SJSA1 (cell line): ENCODE data around the gene CDKL5. TPM values are rescaled to one million over a fixed set of nuclear protein-coding genes. Genes with fewer than 3 reads are reported as not detected.
"Not testable (repeated sequence)": the region's sequence is repeated elsewhere in the genome, so short reads cannot be mapped to it uniquely, and the experiment has no call there.

ENCODE experiments used
- DNase-seq, 2 experiments: peaks; one replicate each; pipeline ENCODE4 v3.0.0-alpha.2; 2015 to 2020; ENCODE audit warnings: low spot score in 2 of 2, low read depth in 1 of 2
- H3K27ac ChIP-seq: fragments of 250-450 bp; sonication (Bioruptor Pico); 2 replicates; pipeline ENCODE4 v1.5.1; 2020; ENCODE audit warnings: mild to moderate bottlenecking, moderate library complexity
- H3K27me3 ChIP-seq: fragments of 250-450 bp; sonication (Bioruptor Pico); replicated peaks from 2 replicates; pipeline ENCODE4 v1.5.1; 2020; ENCODE audit warnings: mild to moderate bottlenecking, moderate library complexity
- H3K36me3 ChIP-seq: fragments of 250-450 bp; sonication (Bioruptor Pico); 2 replicates; pipeline ENCODE4 v1.5.1; 2020; ENCODE audit warnings: mild to moderate bottlenecking
- H3K4me1 ChIP-seq: fragments of 250-450 bp; sonication (Bioruptor Pico); replicated peaks from 2 replicates; pipeline ENCODE4 v1.6.1; 2021; ENCODE audit warnings: mild to moderate bottlenecking
- H3K4me3 ChIP-seq: fragments of 250-450 bp; sonication (Bioruptor Pico); 2 replicates; pipeline ENCODE4 v1.5.1; 2020; ENCODE audit warnings: mild to moderate bottlenecking
- H3K9me3 ChIP-seq: fragments of 250-450 bp; sonication (Bioruptor Pico); replicated peaks from 2 replicates; pipeline ENCODE4 v1.5.1; 2020; ENCODE audit warnings: mild to moderate bottlenecking
- total RNA-seq: library from RNA; depleted of rRNA; stranded (reverse); fragments of >200 nt; shearing (Covaris generic); gene quantifications from 2 replicates; pipeline ENCODE4 v1.2.3, GENCODE V29; 2014

The CDKL5 gene
- total RNA-seq, 1 experiment from 2014 or later, result 5.1 TPM

DNA sequence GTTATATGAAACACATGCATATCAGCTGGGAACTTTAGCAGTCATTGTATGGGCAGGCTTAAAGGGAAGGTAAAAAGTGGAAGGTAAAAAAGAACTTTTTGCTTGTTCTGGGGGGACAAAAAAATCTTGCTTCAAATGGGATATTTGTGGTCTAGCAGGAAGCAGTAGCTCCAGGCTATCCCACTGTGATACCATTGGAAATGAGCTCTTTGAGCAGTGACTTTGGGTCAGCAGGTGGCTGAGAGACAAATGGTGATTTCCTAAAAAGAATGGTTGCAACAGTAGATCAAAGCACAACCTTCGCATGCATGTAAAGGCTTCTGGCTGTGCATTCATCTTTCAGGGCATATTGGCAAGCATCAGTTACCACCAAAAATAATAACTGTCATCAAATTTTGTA lies 140.3 kb downstream of the CDKL5 start:
- Histone ChIP-seq H3K27me3 (no peaks in the 10 kb centered on the region), H3K9me3 (no peaks in the 10 kb centered on the region), H3K4me1 (no peaks in the 10 kb centered on the region), H3K27ac (no peak overlapping the region), H3K4me3 (no peak overlapping the region), H3K36me3 (no peaks in the 10 kb centered on the region)
- DNase-seq, result no peak

DNA sequence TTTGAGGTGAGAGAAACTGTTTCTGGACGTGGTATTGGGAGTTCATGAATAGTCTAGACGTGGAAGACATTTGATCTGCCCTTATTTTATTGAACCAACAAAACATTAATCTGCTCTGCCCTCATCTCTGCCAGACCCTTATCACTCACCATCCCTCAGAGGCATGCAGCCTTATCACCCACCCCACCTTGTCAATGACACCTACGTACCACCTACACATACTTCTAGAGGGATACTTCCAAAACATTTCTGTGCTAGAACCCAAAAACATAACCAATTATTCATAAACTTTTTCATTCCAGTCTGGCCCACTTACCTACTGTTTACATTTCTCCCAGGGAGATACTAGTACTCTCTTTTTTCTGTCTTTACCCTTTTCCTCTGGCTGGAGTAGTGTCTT lies 141.3 kb downstream of the CDKL5 start:
- DNase-seq, result no peak
- Histone ChIP-seq H3K27me3 (no peaks in the 10 kb centered on the region), H3K4me3 (no peak overlapping the region), H3K9me3 (no peaks in the 10 kb centered on the region), H3K4me1 (no peaks in the 10 kb centered on the region), H3K27ac (no peak overlapping the region), H3K36me3 (no peaks in the 10 kb centered on the region)

DNA sequence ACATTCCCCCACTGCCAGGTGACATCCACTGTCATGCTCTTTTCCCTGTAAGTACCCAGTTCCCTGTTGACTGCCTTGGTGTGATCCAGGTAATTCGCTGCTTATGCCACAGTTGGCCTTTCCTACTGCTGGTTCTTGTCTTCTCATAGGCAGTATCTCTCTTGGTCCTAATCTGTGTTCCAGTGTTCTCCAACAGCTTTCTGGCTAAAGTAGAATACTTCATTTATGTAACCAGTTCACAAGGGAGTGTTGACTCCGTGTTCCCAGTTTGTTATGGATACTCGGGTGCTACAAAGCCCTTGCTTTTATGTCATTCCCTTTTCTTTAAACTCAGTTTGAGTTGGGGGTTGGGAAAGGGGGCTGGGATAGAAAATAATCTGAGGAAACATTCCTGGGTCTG lies 148.1 kb downstream of the CDKL5 start:
- H3K9me3 ChIP-seq, result no peaks in the 10 kb centered on the region
- no peak overlapping the region for H3K27ac ChIP-seq

DNA sequence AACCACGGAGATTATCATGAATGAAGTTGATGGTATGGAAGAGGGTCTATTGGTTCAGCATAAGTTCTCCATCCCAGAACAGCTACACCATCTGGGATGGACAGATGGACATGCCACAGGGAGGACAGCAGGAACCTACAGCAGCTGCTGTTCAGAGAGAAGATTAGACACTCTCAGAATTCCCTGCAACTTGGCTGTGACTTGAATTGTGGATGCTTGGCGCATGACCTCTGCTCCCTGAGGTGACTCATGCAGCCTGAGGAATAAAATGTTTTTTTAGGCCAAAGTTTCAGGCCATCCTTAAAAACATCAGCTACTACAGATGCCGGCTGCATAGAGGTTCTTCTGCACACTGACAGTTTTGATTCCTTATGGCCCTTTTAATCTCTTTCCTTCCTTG lies 149.2 kb downstream of the CDKL5 start:
- DNase-seq, result no peak
- Histone ChIP-seq H3K27ac (no peak overlapping the region), H3K36me3 (no peaks in the 10 kb centered on the region), H3K4me1 (no peaks in the 10 kb centered on the region), H3K9me3 (no peaks in the 10 kb centered on the region), H3K27me3 (no peaks in the 10 kb centered on the region), H3K4me3 (no peak overlapping the region)

More for the DNA sequence above, 148.1 kb downstream of the CDKL5 start:
- no peaks in the 10 kb centered on the region for H3K36me3 ChIP-seq
- H3K4me3 ChIP-seq, result no peak overlapping the region
- no peaks in the 10 kb centered on the region for H3K4me1 ChIP-seq
- no peak for DNase-seq
- H3K27me3 ChIP-seq, result no peaks in the 10 kb centered on the region

DNA sequence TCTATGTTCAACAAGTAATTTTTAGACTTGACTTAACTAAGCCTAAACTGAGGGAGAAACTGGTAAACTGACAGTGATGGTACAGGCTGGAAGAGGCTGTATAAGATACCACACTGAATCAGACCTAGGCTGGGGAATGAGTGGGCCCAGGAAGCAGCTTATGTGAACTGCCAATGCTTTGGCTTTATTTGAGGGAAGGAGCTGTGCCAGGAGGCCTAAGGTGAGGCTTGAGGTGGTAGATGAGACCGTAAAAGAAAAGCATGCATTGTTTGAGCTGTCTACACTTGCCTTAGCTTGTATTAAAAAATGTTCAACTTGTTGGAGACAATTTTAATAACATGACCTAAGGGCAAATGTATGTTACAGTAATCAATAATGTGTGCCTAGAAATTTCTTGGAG lies 150.3 kb downstream of the CDKL5 start:
- H3K4me3 ChIP-seq, result no peak overlapping the region
- no peaks in the 10 kb centered on the region for H3K9me3 ChIP-seq
- no peak for DNase-seq
- H3K27ac ChIP-seq, result no peak overlapping the region
- no peaks in the 10 kb centered on the region for H3K36me3 ChIP-seq
- H3K27me3 ChIP-seq, result no peaks in the 10 kb centered on the region
- H3K4me1 ChIP-seq, result no peaks in the 10 kb centered on the region

DNA sequence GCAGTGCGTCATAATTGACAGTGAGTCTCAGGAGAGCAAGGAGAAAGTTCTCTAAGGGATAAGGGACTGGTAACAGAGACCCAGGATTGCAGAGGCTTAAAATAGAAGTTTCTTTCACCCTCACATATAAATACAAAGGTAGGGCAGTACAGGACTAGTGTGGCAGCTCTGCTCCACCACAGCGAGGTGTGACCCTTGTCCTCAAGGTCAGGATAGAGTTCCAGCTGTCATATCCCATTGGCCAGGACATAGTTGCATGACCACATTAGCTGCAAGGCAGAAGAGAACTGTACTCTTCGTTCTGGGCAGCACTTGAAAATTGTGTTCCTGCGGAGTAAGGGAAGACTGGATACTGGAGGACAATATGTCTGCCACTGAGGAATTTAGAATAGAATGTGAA lies 152.0 kb downstream of the CDKL5 start:
- DNase-seq, result no peak
- H3K27ac ChIP-seq, result no peak overlapping the region
- H3K27me3 ChIP-seq, result no peaks in the 10 kb centered on the region
- no peaks in the 10 kb centered on the region for H3K4me1 ChIP-seq
- H3K9me3 ChIP-seq, result no peaks in the 10 kb centered on the region
- no peak overlapping the region for H3K4me3 ChIP-seq
- H3K36me3 ChIP-seq, result no peaks in the 10 kb centered on the region

DNA sequence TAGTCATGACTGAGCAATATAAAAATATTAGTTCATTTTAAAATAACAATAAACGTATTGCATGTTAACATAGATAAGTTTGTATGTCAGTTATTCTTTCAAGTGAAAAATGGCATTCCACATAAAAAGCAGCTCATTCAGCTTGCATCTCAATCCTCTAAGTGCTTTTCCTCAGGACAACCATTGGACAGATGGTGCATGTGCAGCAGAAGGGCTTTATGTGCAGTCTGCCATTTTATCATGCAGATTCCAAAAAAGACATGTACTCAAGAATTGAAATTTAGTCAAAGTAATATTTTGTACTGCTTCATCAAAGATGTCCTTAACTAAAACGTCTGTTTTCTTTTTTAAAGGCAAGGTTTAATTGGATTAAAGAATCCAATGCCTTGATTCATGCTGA lies 153.1 kb downstream of the CDKL5 start:
- Histone ChIP-seq H3K4me3 (no peak overlapping the region), H3K36me3 (no peaks in the 10 kb centered on the region), H3K27me3 (no peaks in the 10 kb centered on the region), H3K27ac (no peak overlapping the region), H3K9me3 (no peaks in the 10 kb centered on the region), H3K4me1 (no peaks in the 10 kb centered on the region)
- DNase-seq, result no peak

DNA sequence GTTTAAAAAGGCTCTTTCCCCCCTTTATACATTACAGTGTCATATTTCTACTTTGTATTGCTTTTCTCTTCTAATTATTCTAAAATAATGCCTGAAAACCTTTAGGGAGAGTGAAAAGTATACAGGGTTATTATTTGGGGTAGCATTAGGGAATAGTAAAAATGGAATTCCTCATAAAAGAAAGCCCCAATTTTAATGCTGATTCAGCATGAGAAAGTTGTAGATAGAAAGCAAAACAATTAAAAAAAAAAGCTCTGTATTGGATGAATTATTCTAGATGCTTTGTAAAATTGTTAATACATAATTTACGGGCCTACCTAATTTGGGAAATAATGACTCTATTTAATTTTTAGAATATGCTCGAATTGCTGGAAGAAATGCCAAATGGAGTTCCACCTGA lies 154.1 kb downstream of the CDKL5 start:
- Histone ChIP-seq H3K4me1 (no peaks in the 10 kb centered on the region), H3K4me3 (no peak overlapping the region), H3K36me3 (no peaks in the 10 kb centered on the region), H3K9me3 (no peaks in the 10 kb centered on the region), H3K27me3 (no peaks in the 10 kb centered on the region), H3K27ac (no peak overlapping the region)
- no peak for DNase-seq

DNA sequence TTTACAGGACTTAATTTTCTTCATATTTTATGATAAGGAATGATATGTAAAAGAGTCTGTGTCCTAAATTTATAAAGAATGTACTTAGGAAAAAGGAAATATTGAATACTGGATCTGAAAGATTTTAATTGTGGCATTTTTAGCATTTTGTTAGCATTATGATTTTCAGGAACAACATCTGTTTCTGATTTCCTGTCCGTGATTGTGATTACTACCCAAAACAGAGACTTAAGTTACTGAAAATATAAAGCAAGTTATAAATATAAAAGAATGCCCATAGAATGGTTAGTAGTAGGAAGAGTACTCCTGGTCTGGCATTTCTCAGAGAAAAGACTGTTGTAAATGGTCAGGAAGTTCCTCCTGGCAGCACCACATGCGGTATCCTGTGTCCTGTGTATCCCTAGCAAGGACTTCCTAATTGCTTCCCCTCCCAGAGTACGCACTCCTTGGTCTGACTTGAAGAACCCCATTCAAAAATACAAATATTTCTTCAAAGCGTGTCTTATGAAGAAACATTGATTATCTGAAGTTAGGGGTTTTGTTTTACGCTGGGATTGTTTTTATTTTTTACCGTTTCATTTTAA lies 157.6 kb downstream of the CDKL5 start:
- DNase-seq, result no peak
- Histone ChIP-seq H3K27me3 (no peaks in the 10 kb centered on the region), H3K4me3 (no peak overlapping the region), H3K4me1 (no peaks in the 10 kb centered on the region), H3K36me3 (no peaks in the 10 kb centered on the region), H3K9me3 (no peaks in the 10 kb centered on the region), H3K27ac (no peak overlapping the region)

DNA sequence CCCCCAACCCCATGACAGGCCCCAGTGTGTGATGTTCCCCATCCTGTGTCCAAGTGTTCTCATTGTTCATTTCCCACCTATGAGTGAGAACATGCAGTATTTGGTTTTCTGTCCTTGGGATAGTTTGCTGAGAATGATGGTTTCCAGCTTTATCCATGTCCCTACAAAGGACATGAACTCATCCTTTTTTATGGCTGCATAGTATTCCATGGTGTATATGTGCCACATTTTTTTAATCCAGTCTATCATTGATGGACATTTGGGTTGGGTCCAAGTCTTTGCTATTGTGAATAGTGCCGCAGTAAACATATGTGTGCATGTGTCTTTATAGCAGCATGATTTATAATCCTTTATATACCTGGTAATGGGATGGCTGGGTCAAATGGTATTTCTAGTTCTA lies 163.9 kb downstream of the CDKL5 start:
- H3K36me3 ChIP-seq, DNase-seq, H3K27me3 ChIP-seq: not testable (repeated sequence)

DNA sequence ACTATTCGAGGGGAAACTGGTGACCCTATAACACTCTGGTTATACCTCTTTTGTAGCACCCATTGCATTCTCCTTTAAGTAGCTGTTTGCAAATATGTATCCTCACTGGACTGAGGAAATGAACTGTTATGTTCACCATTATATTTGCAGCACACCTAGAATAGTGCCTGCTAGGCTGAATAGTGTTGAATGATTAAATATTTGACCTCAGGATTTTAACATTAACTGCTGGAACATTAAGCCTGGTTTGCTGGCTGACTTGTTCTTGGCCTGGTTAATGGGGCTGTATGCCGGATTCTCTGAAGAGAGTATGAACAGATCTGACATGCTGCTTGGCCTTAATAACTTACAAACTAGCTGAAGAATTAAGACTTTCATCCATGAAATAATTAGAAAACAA lies 166.4 kb downstream of the CDKL5 start:
- no peak overlapping the region for H3K4me3 ChIP-seq
- no peaks in the 10 kb centered on the region for H3K4me1 ChIP-seq
- no peak overlapping the region for H3K27ac ChIP-seq
- H3K9me3 ChIP-seq, result no peaks in the 10 kb centered on the region
- no peaks in the 10 kb centered on the region for H3K27me3 ChIP-seq
- H3K36me3 ChIP-seq, result no peaks in the 10 kb centered on the region
- no peak for DNase-seq

More for the DNA sequence above, 163.9 kb downstream of the CDKL5 start:
- H3K27ac ChIP-seq, H3K9me3 ChIP-seq, H3K4me3 ChIP-seq, H3K4me1 ChIP-seq: not testable (repeated sequence)

DNA sequence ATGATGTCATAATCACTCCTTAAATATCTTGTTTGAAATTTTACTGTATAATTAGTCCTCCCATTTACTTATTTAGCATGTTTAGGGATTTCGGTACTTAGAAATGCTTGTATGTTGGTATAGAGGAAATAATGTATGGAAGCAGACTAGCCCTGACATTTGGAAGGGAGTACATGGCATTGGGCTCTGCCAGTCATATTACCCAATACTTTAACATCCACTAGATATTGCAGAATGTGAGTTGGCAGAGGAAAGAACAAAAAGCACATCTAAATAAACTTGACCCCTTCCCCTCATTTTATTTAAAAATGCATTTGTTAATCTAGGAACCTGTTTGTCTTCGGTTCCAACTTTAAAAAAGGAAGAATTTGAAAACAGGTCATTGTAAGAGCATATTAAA lies 168.7 kb downstream of the CDKL5 start:
- Histone ChIP-seq H3K4me1 (no peaks in the 10 kb centered on the region), H3K9me3 (no peaks in the 10 kb centered on the region), H3K27me3 (no peaks in the 10 kb centered on the region), H3K4me3 (no peak overlapping the region), H3K27ac (no peak overlapping the region), H3K36me3 (no peaks in the 10 kb centered on the region)
- DNase-seq, result no peak

DNA sequence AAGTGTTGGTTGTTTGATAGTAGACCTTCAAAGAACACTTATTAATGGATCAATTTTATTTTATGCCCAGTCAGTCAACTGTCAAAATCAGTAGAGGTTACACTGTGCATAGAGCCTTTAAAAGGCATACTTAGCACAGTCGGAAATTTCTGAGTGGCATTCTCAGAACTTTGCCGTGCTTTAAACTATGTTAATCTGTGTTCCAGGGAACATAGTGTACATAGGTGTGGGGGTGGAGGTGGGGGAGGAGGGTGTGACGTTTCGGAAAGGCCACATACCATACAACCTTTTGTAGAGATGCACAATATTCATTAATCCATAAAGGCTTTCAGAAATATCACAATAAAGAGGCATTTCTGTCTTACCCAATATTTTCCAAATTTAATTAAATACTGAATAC lies 170.7 kb downstream of the CDKL5 start:
- Histone ChIP-seq H3K4me3 (no peak overlapping the region), H3K9me3 (no peaks in the 10 kb centered on the region), H3K27me3 (no peaks in the 10 kb centered on the region), H3K4me1 (no peaks in the 10 kb centered on the region), H3K27ac (no peak overlapping the region), H3K36me3 (no peaks in the 10 kb centered on the region)
- DNase-seq, result no peak

DNA sequence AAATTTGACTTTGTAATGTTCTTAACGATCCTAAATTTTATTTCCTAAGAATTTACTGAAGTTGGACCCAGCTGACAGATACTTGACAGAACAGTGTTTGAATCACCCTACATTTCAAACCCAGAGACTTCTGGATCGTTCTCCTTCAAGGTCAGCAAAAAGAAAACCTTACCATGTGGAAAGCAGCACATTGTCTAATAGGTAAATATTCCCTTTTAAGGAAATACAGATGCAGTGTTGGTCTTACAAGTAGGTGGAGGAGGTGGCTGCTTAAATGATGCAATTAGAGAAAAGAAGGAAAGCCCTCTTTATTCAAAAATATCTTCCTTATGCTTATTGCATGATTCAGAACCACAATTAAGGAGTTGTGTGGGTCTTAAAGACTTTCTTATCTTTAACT lies 173.0 kb downstream of the CDKL5 start:
- Histone ChIP-seq H3K36me3 (no peaks in the 10 kb centered on the region), H3K27me3 (no peaks in the 10 kb centered on the region), H3K9me3 (no peaks in the 10 kb centered on the region), H3K27ac (no peak overlapping the region), H3K4me3 (no peak overlapping the region), H3K4me1 (no peaks in the 10 kb centered on the region)
- DNase-seq, result no peak

DNA sequence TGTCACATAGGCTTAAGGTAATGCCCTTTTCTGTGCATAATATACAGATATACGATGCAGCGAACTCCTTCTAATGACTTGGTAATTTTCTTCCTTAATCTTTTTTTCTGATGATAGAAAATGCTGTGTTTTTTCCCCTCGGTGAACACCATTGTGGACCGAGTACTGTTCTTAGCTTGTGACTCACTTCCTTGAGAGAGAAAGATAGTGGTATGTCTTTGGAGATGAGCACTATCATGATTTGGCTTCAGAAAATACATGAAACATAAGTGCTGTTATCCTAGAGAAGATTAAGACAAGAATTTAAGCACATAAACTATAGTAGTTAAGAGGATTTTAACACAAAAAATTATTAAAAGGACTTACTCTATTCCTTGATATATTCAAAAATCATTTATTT lies 182.6 kb downstream of the CDKL5 start:
- Histone ChIP-seq H3K27me3 (no peaks in the 10 kb centered on the region), H3K4me3 (no peak overlapping the region), H3K27ac (no peak overlapping the region), H3K4me1 (no peaks in the 10 kb centered on the region), H3K9me3 (no peaks in the 10 kb centered on the region), H3K36me3 (no peaks in the 10 kb centered on the region)
- no peak for DNase-seq
